Measurements from ENCODE around the gene PDILT.

PDILT gene

GRCh38 chr16:20401475-20402016, 3.0 kb downstream of the PDILT start:
- DNase-seq, result no peak

GRCh38 chr16:20401066-20401465, 3.5 kb downstream of the PDILT start:
- no peak for DNase-seq

GRCh38 chr16:20399185-20399584, 5.4 kb downstream of the PDILT start:
- DNase-seq, result no peak

GRCh38 chr16:20398603-20399002, 5.9 kb downstream of the PDILT start:
- no peak for DNase-seq

- no peak for DNase-seq
Observed at GRCh38 chr16:20397468-20398074, 7.0 kb downstream of the PDILT start.

- no peak for DNase-seq
Observed at GRCh38 chr16:20396846-20397467, 7.6 kb downstream of the PDILT start.

GRCh38 chr16:20395946-20396345, 8.6 kb downstream of the PDILT start:
- DNase-seq, result no peak

GRCh38 chr16:20393801-20394577, 10.5 kb downstream of the PDILT start:
- no peak for DNase-seq

- DNase-seq, result no peak
Observed at GRCh38 chr16:20391045-20391444, 13.5 kb downstream of the PDILT start.

GRCh38 chr16:20388854-20389253, 15.7 kb downstream of the PDILT start:
- no peak for DNase-seq

- no peak for DNase-seq
Observed at GRCh38 chr16:20387978-20388377, 16.6 kb downstream of the PDILT start.

GRCh38 chr16:20385844-20386832, 18.4 kb downstream of the PDILT start:
- DNase-seq, result peak; percentile 73

- DNase-seq, result peak; percentile 63
Observed at GRCh38 chr16:20383106-20384029, 21.2 kb downstream of the PDILT start.

GRCh38 chr16:20382202-20382948, 22.2 kb downstream of the PDILT start:
- DNase-seq, result no peak

GRCh38 chr16:20380782-20381181, 23.8 kb downstream of the PDILT start:
- no peak for DNase-seq

- no peak for DNase-seq
Observed at GRCh38 chr16:20377181-20377580, 27.4 kb downstream of the PDILT start.

GRCh38 chr16:20372701-20373100, 31.8 kb downstream of the PDILT start:
- DNase-seq, result no peak

- no peak for DNase-seq
Observed at GRCh38 chr16:20369452-20370054, 35.0 kb downstream of the PDILT start.

- DNase-seq, result no peak
Observed at GRCh38 chr16:20364051-20364450, 40.5 kb downstream of the PDILT start.

- DNase-seq, result no peak
Observed at GRCh38 chr16:20363191-20363590, 41.3 kb downstream of the PDILT start.
